Measurements from ENCODE around the gene PTPRN2. TPM values are rescaled to one million over a fixed set of nuclear protein-coding genes. Genes with fewer than 3 reads are reported as not detected.
A peak's percentile ranks its signal among the peaks of the same experiment; 100 is the strongest.

PTPRN2 gene
- total and polyA plus RNA-seq, 8 donors, result 12.2 to 49.2 (median 31.8) TPM

DNA sequence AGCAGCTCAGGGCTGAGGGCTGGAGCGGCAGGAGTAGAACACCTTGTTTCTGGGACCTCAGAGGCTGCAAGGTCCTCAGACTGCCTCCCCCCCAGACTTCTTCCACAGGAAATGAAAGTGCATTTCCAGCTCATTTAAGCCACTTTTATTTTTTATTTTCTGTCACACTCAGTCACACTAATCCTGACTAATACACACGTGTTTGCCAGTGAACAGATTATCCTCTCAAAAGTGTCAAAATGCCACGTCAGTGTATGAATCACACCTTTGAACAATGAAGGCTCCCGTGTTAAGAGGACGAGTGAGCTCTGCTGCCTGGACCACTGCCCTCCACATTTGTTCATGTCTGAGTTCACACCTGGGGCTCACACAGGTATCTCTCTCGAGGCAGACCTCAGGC lies 762.3 kb downstream of the PTPRN2 start:
- no peak for DNase-seq
- no peak for FAIRE-seq
- intact Hi-C loops (cut with DNase I), result no loop called here
- TF ChIP-seq, protein P1, sequence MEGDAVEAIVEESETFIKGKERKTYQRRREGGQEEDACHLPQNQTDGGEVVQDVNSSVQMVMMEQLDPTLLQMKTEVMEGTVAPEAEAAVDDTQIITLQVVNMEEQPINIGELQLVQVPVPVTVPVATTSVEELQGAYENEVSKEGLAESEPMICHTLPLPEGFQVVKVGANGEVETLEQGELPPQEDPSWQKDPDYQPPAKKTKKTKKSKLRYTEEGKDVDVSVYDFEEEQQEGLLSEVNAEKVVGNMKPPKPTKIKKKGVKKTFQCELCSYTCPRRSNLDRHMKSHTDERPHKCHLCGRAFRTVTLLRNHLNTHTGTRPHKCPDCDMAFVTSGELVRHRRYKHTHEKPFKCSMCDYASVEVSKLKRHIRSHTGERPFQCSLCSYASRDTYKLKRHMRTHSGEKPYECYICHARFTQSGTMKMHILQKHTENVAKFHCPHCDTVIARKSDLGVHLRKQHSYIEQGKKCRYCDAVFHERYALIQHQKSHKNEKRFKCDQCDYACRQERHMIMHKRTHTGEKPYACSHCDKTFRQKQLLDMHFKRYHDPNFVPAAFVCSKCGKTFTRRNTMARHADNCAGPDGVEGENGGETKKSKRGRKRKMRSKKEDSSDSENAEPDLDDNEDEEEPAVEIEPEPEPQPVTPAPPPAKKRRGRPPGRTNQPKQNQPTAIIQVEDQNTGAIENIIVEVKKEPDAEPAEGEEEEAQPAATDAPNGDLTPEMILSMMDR (IDR thresholded peaks at IDR 0.05), result no peak
- no peaks in the 10 kb centered on the region for H3K4me1 ChIP-seq
- H3K27ac ChIP-seq, result no peak overlapping the region
- 72 to 73% methylated on average over 6 of the region's 6 CpGs for WGBS, 2 donors
- no peak for ATAC-seq
- H3K9me3 ChIP-seq, result no peaks in the 10 kb centered on the region
- H3K4me3 ChIP-seq, result no peak overlapping the region
- H3K36me3 ChIP-seq, result no peaks in the 10 kb centered on the region
- no peaks in the 10 kb centered on the region for H3K27me3 ChIP-seq

DNA sequence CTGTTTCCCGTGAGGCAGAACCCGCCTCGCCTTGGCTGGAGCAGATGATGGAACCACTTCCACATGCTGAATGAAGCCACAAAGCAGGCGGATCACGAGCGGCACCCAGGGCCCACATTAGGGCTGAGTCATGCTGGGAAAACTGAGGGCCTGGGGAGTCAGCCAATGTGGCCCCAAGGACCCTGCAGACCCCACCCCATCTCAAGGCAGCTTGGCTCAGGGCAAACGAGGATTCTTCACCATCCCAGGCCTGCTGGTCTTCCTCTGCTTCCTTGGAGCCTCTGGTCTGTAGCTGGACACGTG lies 762.9 kb downstream of the PTPRN2 start:
- 90 to 94% methylated on average over 8 of the region's 8 CpGs for WGBS, 2 donors
- Histone ChIP-seq H3K4me1 (no peaks in the 10 kb centered on the region), H3K4me3 (no peak overlapping the region), H3K27me3 (no peaks in the 10 kb centered on the region), H3K36me3 (no peaks in the 10 kb centered on the region), H3K27ac (no peak overlapping the region), H3K9me3 (no peaks in the 10 kb centered on the region)
- ATAC-seq, result no peak
- intact Hi-C loops (cut with DNase I), result no loop called here
- no peak for FAIRE-seq
- DNase-seq, result peak in 1 of 6 donors; percentile 31
- TF ChIP-seq, protein P1 (IDR thresholded peaks at IDR 0.05), result no peak

DNA sequence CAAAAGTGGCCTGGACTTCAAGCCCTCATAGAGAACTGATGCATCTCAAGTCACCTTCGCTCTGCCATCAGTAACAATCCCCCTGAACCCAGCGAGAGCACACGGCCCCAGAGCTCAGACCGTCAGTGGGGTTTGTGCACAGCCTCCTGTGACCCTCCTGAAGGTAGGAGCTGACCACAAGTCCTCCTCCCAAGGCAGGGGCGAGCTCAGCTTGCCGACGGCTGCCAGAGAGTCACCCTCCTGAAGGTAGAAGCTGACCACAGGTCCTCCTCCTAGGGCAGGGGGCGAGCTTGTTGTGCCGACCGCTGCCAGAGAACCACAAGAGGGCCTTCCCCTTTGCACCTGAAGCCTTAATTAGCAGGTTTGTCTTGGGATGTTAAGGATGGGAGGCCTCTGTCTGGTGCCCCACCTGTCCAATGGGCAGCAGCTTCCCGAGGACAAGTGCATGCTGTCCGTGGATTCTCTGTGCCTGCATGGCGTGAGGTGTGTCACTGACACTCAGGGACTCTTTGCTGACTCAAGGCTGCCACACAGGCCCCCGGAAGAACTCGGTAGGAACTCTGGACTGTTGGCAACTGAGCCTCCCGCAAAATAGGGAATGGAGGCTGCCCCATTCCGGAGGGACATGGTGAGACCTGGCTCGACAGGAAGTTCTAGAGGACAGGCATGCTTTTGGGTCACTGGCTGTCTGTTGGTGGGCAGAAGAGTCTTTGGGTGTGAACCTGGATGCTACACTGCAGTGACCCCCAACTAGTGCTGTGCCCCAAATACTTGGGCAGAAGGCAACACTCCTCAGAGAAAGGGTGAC lies 763.4 kb downstream of the PTPRN2 start:
- ATAC-seq (no peak), FAIRE-seq (no peak), DNase-seq (peak in 1 of 6 donors; percentile 35)
- Histone ChIP-seq H3K27ac (no peak overlapping the region), H3K36me3 (no peaks in the 10 kb centered on the region), H3K4me1 (no peaks in the 10 kb centered on the region), H3K9me3 (no peaks in the 10 kb centered on the region), H3K27me3 (no peaks in the 10 kb centered on the region), H3K4me3 (no peak overlapping the region)
- intact Hi-C loops (cut with DNase I), result no loop called here
- TF ChIP-seq, protein P1 (IDR thresholded peaks at IDR 0.05), result no peak
- 85 to 87% methylated on average over 18 of the region's 18 CpGs for WGBS, 2 donors

DNA sequence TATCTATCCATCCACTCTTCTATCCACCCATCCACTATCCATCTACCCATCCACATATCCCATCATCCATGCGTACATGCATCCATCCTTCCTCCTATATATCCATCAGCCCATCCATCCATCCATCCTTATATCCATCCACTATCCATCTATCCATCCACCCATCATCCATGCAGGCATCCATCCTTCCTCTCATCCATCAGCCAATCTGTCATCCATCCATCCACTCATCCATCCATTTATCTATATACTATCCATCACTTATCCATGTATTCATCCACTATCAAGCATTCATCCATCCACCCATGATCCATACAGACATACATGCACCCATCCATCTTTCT lies 765.0 kb downstream of the PTPRN2 start:
- FAIRE-seq, result no peak
- no peaks in the 10 kb centered on the region for H3K27me3 ChIP-seq
- TF ChIP-seq, protein P1 (IDR thresholded peaks at IDR 0.05), result no peak
- no peak for ATAC-seq
- no peaks in the 10 kb centered on the region for H3K36me3 ChIP-seq
- WGBS, 2 donors, result 94 to 95% methylated on average over 1 of the region's 1 CpG
- no peak overlapping the region for H3K4me3 ChIP-seq
- H3K9me3 ChIP-seq, result no peaks in the 10 kb centered on the region
- DNase-seq, result no peak
- H3K4me1 ChIP-seq, result no peaks in the 10 kb centered on the region
- intact Hi-C loops (cut with DNase I), result no loop called here
- H3K27ac ChIP-seq, result no peak overlapping the region

DNA sequence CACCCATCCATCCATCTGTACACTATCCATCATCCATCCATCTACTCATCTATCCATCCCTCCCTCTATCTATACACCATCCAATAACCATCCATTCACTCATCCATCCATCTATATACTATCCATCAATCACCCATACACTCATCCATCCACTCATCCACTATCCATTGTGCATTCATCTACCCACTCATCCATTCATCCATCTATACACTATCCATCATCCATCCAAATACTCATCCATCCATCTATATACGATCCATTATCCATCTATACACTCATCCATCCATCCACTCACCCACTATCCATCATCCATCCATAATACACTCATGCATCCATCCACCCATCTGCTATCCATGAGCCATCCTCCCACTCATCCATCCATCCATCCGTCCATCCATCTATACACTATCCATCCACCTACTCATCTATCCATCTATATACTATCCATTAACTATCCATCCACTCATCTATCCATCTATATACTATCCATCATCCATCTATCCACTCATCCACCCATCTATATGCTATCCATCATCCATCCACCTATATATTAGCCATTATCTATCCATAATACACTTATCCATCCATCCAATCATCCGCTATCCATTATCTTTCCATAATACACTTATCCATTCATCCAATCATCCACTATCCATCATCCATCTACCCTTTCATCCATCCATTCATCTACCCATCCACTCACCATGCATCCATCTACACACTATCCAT lies 765.5 kb downstream of the PTPRN2 start:
- FAIRE-seq, result no peak
- Histone ChIP-seq H3K4me3 (no peak overlapping the region), H3K9me3 (no peaks in the 10 kb centered on the region), H3K4me1 (no peaks in the 10 kb centered on the region), H3K27ac (no peak overlapping the region), H3K36me3 (no peaks in the 10 kb centered on the region), H3K27me3 (no peaks in the 10 kb centered on the region)
- intact Hi-C loops (cut with DNase I), result no loop called here
- WGBS, 2 donors, result 85 to 92% methylated on average over 3 of the region's 3 CpGs
- DNase-seq, result no peak
- TF ChIP-seq, protein P1 (IDR thresholded peaks at IDR 0.05), result no peak
- ATAC-seq, result no peak
